Common myeloid progenitor, CD34-positive (primary cell): ENCODE measurements around the gene NPHP4.

Experiments used
- CTCF ChIA-PET: fragments of 350-600 bp; sonication (Branson Sonifier 250); formaldehyde crosslinking; loops from one replicate; lab custom pipeline; 2021; ENCODE audit warnings: antibody characterized with exemption; lab: Charles Lee
- POLR2A ChIA-PET: fragments of 350-600 bp; sonication (Branson Sonifier 250); formaldehyde crosslinking; loops from one replicate; lab custom pipeline; 2021; ENCODE audit warnings: antibody characterized with exemption; lab: Charles Lee
- DNase-seq, 3 donors: peaks; one replicate each; pipeline versions ENCODE4 v3.0.0 to v3.0.0-alpha.2; 2013
- H3K27ac ChIP-seq, 2 experiments: 1 replicate in 1 of 2; 2 replicates in 1 of 2; pipeline ENCODE4 v1.7.0; 2013; ENCODE audit warnings: inconsistent platforms in 2 of 2, low read length in 2 of 2, mild to moderate bottlenecking in 2 of 2, low read depth in 1 of 2, moderate library complexity in 1 of 2; ENCODE audit not compliant: severe bottlenecking in 2 of 2, insufficient read depth in 1 of 2, poor library complexity in 1 of 2
- H3K27me3 ChIP-seq, 5 experiments: replicated peaks in 2 of 5; 1 replicate in 3 of 5; 2 replicates in 2 of 5; pipeline versions ENCODE4 v1.6.1 to v1.7.0; 2013; ENCODE audit warnings: low read length in 4 of 5, mild to moderate bottlenecking in 2 of 5, moderate library complexity in 2 of 5, inconsistent platforms in 1 of 5; ENCODE audit not compliant: insufficient read depth in 5 of 5, control insufficient read depth in 4 of 5
- H3K36me3 ChIP-seq, 4 experiments: 1 replicate in 2 of 4; 2 replicates in 2 of 4; pipeline versions ENCODE4 v1.6.1 to v1.7.0; 2013; ENCODE audit warnings: low read length in 3 of 4, control low read depth in 1 of 4, mild to moderate bottlenecking in 1 of 4; ENCODE audit not compliant: control insufficient read depth in 4 of 4, insufficient read depth in 4 of 4
- H3K4me1 ChIP-seq, 4 experiments: 1 replicate in 3 of 4; 2 replicates in 1 of 4; pipeline versions ENCODE4 v1.6.1 to v1.7.1; 2013; ENCODE audit warnings: low read length in 3 of 4, mild to moderate bottlenecking in 3 of 4, control low read depth in 1 of 4, inconsistent platforms in 1 of 4, moderate library complexity in 1 of 4; ENCODE audit not compliant: control insufficient read depth in 4 of 4, insufficient read depth in 4 of 4; ENCODE audit errors: control extremely low read depth in 1 of 4
- H3K4me3 ChIP-seq, 7 experiments: 1 replicate in 4 of 7; 2 replicates in 3 of 7; pipeline versions ENCODE4 v1.5.1 to v1.7.0; 2013; ENCODE audit warnings: mild to moderate bottlenecking in 7 of 7, low read length in 6 of 7, moderate library complexity in 6 of 7, inconsistent platforms in 2 of 7, low read depth in 2 of 7, control low read depth in 1 of 7; ENCODE audit not compliant: insufficient read depth in 4 of 7, control insufficient read depth in 1 of 7; ENCODE audit errors: extremely low read depth in 1 of 7
- H3K9me3 ChIP-seq, 5 experiments: 1 replicate in 4 of 5; 2 replicates in 1 of 5; pipeline versions ENCODE4 v1.6.1 to v1.7.1; 2013; ENCODE audit warnings: low read length in 4 of 5, mild to moderate bottlenecking in 2 of 5, inconsistent platforms in 1 of 5, low read depth in 1 of 5, moderate library complexity in 1 of 5; ENCODE audit not compliant: control insufficient read depth in 4 of 5, insufficient read depth in 2 of 5; ENCODE audit errors: control extremely low read depth in 1 of 5
- WGBS: methylation state at CpG from one replicate; pipeline ENCODE4 v1.1.5; 2013; ENCODE audit not compliant: insufficient coverage; 5-methylcytosine and 5-hydroxymethylcytosine counted together

Gene NPHP4

DNA sequence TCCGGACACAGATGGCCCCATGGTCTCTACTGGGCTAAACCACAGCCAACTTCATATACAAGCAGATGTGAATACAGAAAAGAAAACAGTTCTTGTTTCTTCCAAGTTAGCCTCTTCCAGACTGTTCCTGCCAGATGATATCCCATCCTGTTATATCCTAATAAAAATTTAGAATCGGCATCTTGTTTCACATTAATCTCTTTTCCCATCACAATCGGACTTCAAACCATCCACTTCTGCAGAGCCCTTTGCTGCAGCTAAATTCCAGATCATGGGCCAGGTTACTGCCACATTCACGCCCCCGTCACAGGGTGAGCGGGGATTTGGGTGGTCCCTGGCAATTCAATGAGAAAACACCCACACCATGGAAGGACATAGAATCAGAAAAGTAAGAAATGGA is 57.2 kb downstream of the NPHP4 start:
- Histone ChIP-seq H3K4me3 (no peak overlapping the region), H3K36me3 (peaks cover 0 to 14% (median 10%) of the 10 kb centered on the region in 4 experiments), H3K9me3 (no peaks in the 10 kb centered on the region), H3K4me1 (no peaks in the 10 kb centered on the region), H3K27ac (no peak overlapping the region), H3K27me3 (no peaks in the 10 kb centered on the region)
- 99% methylated on average over 5 of the region's 6 CpGs for WGBS
- no peak for DNase-seq
- ChIA-PET POLR2A (no interaction called here), CTCF (no interaction called here)

DNA sequence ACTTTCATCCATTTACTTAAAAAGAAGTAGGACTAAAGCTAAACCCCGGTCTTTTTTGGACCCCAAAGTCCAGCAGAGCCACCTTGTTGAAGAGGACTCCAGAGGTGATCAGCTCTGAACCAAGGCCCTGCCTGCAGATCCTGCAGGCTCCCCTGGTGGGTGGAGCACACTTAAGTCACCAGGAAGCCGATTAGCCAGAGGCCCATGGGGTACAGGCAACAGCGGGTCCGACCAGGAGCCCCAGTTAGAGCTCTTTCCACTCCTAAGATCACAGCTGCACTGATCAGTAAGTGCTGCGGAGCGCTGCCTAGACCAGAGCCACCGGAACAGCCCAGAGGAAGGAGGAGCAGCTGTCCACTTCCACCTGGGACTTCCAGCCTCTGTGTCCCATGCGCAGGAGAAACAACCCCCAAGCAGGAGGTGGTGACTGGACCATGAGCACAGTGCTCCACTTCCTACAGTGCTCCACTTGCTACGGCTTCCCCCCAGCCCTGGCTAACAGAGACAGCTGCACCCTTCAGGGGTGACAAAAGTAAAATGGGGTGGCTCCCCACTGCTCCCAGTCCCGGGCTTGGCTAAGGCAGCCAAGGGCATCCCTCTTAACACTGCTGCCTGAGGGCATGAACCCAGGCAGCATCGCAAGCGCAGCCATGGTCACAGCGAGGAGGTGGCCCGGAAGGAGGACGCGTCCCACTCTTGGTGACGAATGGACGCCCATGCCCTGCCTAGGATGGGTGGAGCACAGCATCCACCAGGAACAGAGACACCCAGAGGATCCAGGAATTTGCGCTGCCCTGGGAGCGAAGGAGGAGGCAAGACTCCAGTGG is 58.0 kb downstream of the NPHP4 start:
- no peak overlapping the region for H3K4me3 ChIP-seq
- CTCF ChIA-PET: no interaction called here

DNA sequence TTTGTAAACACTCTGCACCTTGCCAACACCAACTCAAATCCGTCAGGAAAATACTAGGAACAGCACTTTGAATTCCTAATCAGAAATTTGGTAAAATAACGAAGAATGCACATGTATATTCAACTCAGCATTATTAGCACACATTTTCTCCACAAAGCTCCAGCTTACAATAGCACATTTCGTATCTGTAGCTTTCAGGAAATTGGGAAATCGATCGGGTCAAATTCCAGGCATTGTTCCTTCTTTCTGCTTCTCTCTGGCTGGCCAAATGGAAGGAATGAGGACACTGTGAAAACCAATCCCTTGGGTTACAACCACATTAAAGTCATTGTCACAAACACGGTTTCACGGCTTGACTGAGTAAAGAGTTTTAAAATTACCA is 58.6 kb downstream of the NPHP4 start:
- no peak for DNase-seq
- Histone ChIP-seq H3K9me3 (no peaks in the 10 kb centered on the region), H3K27ac (no peak overlapping the region), H3K36me3 (peaks cover 0 to 14% (median 10%) of the 10 kb centered on the region in 4 experiments), H3K4me3 (no peak overlapping the region), H3K4me1 (no peaks in the 10 kb centered on the region), H3K27me3 (no peaks in the 10 kb centered on the region)
- ChIA-PET POLR2A (no interaction called here), CTCF (no interaction called here)
- WGBS: 98% methylated on average over 7 of the region's 7 CpGs

More for the DNA sequence above, 58.0 kb downstream of the NPHP4 start:
- Histone ChIP-seq H3K27me3 (no peaks in the 10 kb centered on the region), H3K4me1 (no peaks in the 10 kb centered on the region), H3K36me3 (peaks cover 0 to 14% (median 10%) of the 10 kb centered on the region in 4 experiments), H3K27ac (no peak overlapping the region), H3K9me3 (no peaks in the 10 kb centered on the region)
- POLR2A ChIA-PET: no interaction called here
- DNase-seq: no peak
- 94% methylated on average over 19 of the region's 20 CpGs for WGBS

DNA sequence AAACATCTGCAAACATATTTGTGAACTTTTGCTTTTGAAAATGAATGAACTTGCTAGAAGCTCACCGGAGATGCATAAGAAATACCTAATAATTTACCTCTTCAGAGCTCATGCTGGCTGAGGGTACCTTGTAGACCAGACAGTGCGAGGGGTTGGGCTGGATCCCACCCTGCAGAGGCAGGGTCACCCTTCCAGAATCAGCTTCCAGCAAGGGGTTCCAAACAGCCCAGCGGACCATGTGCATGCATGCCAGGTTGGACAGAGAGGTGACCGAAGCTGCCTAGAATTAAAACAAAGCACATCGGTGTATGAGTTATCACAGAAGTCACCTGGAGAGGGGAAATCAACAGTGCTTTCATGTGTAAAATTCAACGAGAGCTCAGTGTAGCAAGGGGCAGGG is 59.2 kb downstream of the NPHP4 start:
- peaks cover 0 to 14% (median 9%) of the 10 kb centered on the region in 4 experiments for H3K36me3 ChIP-seq
- DNase-seq: no peak
- H3K27me3 ChIP-seq: no peaks in the 10 kb centered on the region
- no peaks in the 10 kb centered on the region for H3K9me3 ChIP-seq
- H3K27ac ChIP-seq: no peak overlapping the region
- CTCF ChIA-PET: no interaction called here
- no peaks in the 10 kb centered on the region for H3K4me1 ChIP-seq
- WGBS: 97% methylated on average over 6 of the region's 6 CpGs
- no peak overlapping the region for H3K4me3 ChIP-seq
- POLR2A ChIA-PET: no interaction called here

DNA sequence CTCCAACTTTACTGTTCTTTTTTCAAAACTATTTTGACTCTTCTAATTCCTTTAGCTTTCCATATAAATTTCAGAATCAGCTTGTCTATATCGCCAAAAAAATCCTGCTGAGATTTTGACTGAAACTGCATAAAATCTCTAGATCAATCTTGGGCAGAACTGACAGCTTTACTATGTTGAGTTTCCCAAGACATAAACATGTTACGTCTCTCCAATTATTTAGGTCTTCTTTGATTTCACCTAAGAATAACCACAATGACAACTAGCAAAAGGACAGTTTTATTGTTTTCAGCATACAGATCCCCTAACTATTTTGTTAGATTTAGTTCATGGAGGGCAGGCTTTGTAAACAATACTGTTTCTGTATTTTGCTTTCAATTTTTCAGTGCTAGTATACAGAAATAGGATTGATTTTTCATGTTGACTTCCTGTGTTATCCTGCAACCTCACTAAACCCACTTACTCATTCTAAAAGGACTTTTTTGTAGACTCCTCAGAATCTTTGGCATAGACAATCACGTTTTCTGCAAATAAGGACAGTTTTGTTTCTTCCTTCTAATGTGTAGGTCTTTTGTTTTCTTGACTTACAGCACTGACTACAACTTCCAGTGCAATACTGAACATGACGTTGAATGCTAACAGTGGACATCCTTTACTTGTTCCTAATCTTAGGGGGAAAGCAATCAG is 63.4 kb downstream of the NPHP4 start:
- H3K36me3 ChIP-seq: peaks cover 2 to 12% (median 10%) of the 10 kb centered on the region in 4 experiments
- H3K27ac ChIP-seq: no peak overlapping the region
- CTCF ChIA-PET: no interaction called here
- H3K9me3 ChIP-seq: no peaks in the 10 kb centered on the region
- H3K4me1 ChIP-seq: no peaks in the 10 kb centered on the region
- no peak for DNase-seq
- POLR2A ChIA-PET: no interaction called here
- WGBS: 93% methylated on average over 2 of the region's 4 CpGs
- H3K4me3 ChIP-seq: no peak overlapping the region
- no peaks in the 10 kb centered on the region for H3K27me3 ChIP-seq

DNA sequence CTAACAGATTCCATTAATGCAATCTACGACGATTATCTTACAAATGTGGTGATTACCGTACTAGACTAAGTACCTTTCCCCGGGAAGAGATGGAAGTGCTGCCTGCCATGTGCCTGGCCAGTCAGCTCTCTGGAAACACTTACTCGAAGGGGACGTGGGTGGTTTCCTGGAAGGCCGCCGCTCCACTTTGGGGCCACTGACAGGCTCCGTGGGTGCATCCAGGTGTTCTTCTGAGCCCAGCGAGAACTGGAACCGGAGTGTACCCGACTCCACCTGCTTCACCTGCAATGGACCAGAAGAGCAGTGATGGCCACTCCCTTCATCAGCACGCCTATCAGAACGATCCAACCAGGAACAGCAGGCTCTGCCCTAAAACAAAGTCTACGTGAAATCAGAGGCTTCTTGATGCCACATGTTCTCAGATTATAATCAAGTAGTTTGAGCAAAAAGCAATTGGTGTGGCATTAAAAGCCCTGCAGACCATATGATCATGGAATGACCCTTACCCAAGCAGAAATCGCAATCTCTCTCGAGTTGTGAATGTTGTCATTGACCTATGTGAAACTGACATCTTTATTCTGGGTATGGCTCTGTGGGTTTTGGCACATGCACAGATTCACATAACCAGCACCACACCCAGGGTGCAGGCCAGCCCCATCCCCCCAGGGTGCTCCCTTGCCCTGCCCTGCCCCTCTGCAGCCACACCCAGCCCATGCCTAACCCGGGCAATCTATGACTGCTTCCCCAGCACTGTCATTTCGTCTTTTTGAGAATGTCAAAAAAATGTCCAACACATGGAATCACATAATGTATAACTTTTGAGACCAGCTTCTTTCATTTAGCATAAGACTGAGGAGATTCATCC is 64.5 kb downstream of the NPHP4 start:
- DNase-seq: no peak
- ChIA-PET CTCF (interaction anchor here (0.9 kb wide), 1 partner anchor 11 kb away, joined by 3 read pairs; no protein-coding TSS in a partner anchor), POLR2A (no interaction called here)
- H3K9me3 ChIP-seq: no peaks in the 10 kb centered on the region
- peaks cover 2 to 12% (median 7%) of the 10 kb centered on the region in 4 experiments for H3K36me3 ChIP-seq
- 92% methylated on average over 17 of the region's 19 CpGs for WGBS
- H3K4me3 ChIP-seq: no peak overlapping the region
- no peaks in the 10 kb centered on the region for H3K27me3 ChIP-seq
- no peak overlapping the region for H3K27ac ChIP-seq
- no peaks in the 10 kb centered on the region for H3K4me1 ChIP-seq
